ENCODE data around the gene EVA1A.

Gene EVA1A

DNA sequence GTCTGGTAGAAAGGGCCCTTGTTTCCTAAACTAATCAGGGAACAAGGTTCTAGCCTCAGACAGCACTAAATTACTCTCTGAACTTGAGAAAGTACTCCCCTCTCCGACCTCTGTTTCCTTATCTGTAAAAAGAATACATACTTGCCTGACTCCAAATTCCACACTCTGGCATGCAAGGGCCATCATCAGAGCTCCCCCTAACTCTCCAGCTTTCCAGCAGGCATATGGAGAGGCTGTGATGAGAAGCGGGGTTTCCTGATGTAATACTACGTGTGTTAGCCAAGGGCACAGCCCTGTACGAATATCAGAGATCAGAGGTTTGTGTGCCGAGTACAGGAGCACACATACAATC, 1.8 kb upstream of the EVA1A start:
- DNase-seq: no peak

DNA sequence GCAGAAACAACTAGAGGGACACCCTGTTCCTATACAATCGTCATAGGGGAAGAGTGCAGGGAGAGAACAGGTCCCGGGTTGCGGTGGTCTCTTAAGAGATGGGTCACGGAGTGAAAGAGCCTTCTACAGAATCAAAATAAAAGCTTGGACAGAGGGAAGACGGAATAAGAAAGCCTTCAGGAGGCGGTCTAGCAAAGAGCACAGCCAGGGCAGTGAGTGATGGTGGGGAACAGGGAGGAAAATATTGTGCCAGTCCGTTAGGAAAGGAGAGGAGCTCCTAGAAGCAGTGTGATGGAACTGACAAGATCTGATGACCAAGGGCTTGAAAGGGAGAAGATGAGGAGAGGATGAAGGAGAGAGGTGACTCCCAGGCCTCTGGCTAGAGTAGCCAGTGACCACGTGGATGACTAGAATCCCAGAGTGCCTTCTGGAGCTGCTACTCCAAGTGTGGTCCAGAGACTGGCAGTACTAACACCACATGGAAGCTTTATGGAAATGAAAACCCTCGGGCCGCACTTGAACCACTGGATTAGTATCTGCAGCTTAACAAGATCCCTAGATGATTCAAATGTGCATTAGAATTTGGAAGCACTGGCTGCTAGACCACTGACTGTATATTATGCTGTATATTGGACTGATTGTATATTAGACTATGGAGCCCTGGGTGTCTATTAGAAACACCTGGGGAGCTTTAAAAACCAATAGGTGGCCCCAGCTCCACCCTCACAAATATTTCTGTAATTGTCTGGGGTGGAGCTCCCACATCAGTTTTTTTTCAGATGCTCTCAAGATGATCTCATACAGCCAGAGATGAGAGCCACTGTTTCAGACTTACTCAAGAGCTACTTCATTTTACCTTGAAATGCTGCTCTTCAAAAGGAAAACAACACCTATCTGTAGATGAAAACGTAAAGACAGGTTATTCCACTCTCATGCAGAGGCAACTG, 1.1 kb upstream of the EVA1A start:
- no peak for DNase-seq

DNA sequence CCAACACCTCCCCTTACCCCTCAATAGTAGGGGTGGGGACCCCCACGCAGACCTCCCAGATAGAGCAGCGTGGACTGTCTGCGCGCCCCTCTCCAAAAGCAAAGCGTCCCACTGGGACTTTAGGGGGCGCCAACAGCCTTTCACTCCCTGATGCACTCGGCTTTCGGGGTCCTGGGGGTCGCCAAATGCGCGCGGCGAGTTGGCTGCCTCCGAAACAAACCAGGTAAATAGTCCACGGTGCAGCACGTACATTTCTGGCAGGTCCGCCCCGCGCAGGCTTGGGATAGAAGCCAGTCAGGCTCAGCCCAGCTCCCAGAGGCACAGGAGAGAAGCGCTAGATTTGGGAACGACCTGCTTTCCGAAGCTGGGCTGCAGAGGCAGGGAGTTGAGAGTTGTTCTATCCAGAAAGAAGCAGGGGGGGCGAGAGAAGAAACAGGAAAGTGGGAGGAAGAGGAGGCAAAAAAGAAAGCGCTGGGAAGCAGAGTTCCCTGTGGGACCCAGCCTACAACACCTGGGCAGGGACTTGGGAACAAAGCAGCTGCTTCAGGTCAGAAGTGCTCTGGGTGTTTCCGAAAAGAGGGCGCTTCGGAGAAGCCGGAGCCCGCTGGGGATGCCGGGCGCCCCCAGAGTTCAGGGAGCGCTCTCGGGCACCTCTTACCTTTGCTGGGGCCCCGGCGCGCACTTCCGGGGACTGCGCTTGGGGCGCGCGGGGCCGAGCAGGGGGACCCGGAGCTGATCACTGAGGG, 544 bp downstream of the EVA1A start:
- no peak for DNase-seq

DNA sequence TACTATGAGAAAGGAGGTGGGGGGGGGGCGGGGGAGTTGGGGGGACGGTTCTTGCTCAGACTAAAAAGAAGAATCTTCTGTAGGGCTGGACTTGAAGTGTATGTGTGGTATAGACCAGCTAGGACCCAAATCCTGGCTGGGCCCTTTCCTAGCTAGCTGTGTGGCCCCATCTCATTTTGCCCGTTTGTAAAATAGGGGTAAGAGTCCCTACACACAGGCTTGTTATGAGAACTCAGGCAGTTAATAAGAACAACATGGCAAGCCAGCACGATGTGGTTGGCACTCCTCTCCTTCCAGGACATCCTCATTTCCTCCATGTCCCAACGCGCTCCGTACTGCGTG, 1.1 kb downstream of the EVA1A start:
- no peak for DNase-seq

DNA sequence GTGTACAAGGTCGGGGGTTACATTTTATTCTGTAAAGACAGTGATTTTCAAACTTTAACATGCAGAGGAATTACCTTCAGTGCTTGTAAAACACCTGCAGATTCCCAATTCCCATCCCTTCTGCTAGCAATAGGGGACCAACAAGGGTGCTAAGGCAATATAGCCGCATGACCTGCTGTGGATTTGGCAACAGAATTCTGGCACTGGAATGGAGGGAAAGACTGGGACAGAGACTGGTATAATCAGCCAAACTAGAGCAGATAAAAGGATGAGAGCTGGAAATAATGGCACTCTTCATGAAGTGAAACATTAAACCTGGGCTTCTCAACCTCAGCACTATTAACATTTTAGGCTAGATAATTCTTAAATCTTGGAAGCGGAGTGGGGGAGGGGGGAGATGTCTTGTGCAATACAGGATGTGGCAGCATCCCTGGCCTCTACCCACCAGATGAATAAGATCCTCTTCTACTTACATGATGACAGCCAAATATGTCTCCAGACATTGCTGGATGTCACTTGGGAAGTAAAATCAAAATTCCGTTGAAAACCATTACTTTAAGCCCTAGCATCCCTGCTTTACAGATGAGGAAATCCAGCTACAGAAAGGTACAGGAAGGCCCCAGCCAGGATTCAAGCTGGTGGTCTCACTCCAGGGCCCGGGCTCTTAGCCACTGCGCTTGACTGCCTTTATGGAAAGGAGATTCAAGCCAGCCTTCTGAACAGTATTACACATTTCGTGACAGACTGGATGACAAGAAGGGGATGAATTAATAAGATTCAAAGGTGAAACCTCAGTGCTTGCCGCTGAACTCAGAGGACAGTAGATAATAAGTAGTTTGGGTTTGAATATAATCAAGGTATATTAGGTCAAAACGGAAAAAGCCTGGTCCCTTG, 1.7 kb downstream of the EVA1A start:
- no peak for DNase-seq

DNA sequence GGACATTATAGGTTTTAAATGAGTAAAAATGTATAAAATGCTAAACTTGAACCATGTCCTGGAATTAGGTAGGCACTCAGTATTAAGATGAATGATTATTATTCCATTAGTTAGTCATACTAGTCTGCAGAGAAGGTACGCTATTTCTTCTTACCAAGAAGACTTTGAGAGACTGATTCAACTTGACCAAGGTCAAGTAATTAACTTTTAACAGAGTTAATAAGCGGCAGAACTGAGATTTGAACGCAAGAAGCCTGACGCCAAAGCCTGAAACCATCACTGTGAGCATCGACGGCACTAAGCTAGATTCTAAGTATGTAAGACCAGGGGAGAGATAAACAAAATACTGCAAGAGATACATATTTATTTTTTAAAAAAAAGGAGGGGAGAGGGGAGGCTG, 2.6 kb downstream of the EVA1A start:
- no peak for DNase-seq

DNA sequence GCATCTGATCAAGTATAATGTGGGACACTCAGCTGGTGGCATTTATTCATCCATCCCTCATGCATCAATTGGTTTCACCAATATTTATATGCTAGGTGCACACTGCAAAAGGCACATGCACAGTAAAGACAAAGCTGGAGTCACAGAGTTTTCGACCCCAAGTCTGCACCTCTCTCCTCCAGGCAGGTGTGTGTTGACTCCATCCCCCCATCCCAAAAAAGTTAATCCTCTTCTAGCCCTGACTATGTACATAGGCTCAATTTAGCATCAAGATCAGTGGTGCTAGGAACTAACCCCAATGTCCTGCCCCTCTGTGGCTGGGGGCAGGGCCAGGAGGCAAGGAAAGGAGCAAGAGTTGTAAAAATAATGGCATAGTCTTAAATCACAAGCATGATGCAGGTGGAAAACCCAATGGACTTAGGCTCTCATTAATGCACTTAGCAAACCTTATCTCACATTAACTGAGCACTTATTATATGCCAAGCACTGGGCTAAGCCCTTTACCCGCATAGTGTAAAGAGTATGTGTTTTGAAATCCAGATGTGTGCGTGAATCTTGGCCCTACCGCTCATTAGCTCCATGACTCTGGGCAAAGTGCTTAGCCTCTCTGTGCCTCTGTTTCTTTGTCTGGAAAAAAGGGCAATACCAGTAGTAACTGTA, 3.1 kb downstream of the EVA1A start:
- DNase-seq: no peak

DNA sequence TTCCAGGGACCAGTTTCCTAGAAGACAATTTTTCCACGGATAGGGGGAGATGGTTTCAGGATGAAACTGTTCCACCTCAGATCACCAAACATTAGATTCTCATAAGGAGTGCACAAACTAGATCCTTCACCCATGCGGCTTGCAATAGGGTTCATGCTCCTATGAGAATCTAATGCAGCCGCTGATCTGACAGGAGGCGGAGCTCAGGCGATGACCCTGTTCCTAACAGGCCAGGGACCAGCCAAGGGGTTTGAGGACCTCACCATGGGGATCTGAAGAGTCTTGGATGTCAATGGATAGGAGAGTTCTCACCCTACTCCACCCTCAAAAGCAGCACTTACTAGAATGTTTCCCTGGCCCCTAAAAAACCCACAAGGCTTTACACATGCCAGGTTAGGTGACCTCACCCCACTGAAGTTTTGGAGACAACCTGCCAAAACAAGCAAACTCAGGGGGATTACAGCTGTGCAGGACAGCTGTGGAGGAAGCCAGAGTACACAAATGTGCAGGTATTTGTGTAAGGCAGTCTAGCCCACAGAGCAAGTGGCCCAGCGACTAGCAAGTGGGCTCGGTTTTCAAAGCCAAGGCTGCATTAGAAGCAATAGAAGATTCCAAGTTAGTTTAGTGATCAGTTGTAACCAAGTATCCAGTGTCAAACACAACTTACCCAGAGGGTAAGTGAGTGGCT, 3.9 kb downstream of the EVA1A start:
- no peak for DNase-seq

DNA sequence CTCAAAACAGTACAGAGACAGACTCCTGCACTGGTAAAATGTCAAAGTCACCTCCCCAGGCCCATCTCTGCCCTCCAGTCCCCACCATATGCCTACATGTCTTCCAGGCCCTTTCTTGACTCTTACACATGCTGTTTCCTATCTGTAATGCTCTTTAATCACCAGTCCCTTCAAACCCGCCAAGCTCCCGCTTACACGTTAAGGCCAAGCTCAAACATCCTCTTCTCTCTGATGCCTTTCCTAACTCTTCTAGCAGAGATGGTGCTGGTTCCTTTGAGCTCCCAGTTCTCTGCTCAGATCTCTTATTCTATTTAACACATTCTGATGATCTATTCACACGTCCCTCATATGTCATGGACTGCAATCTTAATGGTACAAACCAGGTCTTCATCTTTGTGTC, 5.0 kb downstream of the EVA1A start:
- DNase-seq: no peak

DNA sequence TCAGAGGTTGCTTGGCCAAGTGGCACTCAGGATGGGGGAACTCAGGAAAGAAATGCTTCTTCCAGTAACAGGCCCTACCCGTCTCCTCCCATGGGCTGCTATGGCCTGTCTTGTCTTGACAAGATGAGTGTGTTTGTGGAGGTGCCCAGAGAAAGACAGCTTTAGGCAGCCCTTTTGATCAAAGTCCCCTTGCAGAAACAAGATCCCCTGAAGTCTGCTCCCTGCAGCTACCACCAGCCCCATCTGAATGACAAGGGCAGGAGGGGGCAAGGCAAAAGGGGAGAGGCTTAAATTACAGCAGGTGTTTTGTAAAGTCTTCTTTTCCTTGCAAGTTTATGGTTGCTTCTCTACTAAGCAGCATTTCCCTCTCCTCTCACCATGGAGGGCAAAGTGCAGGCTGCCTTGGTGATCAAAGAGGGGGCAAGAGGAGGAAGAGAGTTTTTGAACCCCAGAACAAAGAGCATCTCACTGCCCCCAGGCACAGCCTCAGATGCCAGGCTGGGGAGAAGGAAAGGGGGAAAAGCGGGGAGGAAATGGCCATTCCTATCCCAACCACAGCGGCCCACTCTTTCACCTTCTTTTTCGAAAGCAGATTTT, 6.7 kb downstream of the EVA1A start:
- no peak for DNase-seq

DNA sequence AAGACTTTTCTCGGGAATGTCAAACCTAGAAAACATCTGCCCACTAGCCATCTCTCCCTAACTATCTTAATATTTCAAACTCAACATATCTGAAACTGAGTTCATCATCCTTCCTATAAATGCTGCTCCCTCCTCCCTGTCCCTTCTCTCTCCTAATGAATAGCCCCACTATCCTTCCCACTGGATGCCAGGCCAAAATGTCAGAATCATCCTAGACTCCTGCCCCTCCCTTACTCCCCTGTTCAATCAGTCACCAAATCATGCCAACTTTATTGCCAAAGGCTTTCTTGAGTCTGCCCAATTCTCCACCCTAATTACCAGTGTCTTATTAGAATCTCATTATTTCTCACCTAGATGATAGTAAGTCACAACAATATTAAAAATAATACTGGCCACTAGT, 8.5 kb downstream of the EVA1A start:
- DNase-seq: no peak

DNA sequence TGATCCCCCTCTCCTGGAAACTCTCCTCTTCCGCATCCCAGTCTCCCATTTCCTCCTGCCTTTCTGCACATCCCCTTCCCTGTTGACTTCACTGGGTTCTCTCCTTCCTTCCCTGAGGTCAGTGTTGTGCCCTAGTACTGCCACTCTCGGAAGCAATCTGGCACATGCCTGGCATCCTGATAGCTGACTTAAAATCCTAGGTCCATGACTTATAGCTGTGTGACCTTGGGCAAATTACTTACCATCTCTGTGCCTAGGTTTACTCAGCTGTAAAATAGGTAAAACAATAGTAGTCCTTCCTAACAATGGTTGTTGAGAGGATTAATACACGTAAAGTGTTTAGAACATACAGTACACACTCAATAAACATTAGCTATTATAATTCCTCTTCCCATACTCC, 9.3 kb downstream of the EVA1A start:
- no peak for DNase-seq

DNA sequence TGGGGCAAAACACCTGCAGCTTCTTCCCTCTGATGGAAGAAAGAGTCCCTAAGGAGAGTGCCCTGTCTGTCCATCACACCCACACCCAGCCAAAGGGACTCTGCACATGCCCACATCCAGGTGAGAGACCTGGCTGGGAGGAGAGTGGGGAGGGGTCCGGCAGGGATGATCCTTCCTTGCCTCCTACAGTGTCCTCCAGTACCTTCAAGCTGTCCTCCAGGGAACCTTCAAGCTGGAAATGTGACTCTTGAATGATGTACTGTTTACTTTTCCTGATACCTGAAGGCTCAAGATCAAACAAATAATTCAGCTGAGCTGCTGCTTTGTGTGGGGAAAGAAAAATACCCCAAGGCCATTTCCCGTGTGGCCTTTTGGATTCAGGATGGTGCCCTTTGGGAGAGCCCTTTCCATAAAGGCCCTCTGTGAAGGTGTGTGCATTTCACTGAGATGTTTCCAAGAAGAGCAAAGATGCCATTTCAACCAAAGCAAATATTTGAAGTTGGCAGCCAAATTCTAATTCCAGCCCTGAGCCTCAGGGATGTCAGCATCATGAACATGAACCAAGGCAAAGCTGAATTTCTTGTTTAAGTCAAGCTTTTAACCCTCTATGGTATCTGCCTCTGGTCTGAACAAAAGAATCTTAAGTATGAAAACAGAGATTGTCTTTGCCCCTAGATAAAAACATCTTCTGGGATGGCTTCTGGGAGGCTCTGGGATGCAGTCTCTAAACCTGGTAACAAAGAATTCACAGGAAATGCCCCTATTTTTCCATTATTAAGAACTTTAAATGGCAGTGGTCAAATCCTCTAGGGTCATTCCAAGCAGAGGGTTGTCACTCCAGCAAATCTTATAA, 11.1 kb downstream of the EVA1A start:
- peak; percentile 15 for DNase-seq

DNA sequence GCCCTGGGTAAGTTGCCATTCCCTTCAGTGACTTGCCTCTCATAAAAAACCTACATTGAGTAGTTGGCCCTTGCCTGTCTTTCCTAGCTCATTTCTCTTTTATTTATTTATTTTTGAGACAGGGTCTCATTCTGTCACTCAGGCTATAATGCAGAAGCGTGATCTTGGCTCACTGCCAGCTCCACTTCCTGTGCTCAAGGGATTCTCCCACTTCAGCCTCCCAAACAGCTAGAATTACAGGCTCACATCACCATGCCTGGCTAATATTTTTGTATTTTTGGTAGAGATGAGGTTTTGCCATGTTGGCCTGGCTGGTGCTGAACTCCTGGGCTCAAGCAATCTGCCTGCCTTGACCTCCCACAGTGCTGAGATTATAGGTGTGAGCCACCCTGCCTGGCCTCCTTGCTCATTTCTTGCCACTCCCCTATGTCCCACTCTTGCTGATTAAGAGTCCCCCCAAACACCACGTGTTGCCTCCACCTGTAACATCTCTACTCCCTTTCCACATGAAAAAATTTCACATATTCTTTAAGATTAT, 12.6 kb downstream of the EVA1A start:
- peak; percentile 72 for DNase-seq

DNA sequence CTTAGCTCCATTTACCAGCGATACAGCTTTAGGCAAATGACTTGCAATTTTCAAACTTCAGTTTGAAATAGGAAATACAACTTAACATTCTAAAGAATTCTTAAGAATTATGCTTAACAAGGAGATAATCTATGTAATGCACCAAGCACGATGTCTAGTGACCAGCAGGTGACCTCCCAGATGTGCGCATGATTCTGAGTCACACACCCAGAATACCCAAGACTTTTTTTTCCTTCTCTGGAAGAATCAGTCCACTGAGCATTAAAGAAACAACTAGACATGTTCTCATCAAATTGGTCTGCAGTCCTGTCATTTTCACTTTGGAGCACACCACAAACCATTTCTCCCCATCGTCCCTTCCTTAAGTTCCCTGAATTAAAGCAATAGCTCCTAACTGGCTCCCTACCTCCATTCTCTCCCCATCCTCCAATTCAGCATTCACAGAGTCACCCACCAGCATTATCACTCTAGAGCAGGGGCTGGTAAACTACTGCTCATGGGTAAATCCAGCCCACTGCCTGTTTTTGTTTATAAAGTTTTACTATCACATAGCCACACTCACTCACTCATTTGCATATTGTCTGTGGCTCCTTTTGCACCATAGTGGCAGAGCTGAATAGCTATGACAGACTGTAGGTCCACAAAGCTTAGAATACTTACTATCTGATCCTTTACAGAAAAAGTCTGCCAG, 13.2 kb downstream of the EVA1A start:
- DNase-seq: no peak

DNA sequence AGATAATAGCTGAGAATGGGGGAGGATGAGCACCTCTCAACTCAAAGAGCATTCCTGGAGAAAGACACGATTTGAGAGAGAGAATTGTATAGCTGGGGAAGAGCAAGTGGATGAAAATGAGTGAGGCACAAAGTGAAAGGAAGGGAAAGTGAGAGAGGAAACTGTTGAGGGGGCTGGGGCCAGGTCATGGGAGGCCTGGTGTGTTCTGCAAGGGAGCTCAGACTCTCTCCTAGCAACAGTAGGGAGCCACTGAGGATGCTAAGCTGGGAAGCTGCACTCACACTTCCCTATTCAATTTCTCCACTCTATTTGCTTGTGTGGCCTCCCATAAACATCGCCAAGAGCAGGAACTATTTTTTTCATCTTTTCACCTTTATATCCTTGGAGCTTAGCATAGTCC, 14.8 kb downstream of the EVA1A start:
- no peak for DNase-seq

DNA sequence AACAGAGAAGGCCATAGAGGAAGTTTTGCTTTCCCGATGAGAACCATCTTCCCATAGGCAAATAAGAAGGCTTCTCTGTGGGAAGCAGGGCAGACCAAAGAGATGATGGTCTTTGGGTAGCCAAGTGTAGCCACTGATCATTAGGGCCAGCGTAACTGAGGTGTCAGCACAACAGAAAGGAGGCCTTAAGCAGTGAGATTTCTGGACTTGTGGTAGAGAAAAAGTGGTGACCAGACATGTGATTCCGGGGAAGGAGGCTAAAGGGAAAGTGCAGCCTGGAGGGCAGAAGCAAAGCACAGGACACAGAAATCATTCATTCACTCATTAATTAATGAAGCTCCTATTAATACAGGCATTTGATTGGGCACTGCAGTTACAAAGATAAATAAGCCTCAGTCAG, 15.4 kb downstream of the EVA1A start:
- no peak for DNase-seq

DNA sequence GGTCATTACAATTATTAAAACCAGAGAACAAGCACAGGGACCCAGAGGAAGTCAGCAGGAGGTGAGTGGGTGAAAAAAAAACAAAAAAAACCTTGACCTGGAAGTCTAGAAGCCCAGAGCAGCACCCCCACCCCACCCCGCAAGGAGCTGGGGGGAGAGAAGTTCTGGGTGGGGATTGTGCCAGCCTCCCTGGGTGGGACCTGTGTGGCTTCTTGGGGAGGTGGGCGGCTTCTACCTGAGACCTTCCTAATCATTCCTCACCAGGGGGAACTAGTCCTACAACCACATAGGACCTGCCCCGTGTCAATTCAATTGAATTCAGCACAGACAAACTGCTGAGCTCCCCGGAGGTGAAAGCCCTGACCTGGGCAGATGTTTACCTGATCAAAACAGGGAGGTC, 17.3 kb downstream of the EVA1A start:
- DNase-seq: no peak

DNA sequence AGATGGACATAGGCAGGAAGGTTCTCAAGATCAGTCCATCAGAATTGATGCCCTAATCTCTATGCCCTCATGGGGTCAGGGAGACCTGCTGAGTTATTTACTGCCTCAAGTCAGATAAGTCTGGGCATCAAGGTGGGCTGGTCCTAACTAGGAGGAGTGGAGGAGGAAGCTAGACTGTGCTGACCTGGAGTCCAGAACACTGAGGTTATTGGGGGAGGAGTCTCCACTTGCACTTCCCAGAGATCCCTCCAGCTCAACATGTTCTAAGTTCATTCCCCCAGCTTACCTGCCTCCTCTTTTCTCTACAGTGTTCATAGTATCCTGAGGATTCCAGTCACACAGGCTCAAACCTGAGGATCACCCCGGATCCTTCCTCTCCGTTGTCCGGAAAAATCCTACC, 19.3 kb downstream of the EVA1A start:
- no peak for DNase-seq

DNA sequence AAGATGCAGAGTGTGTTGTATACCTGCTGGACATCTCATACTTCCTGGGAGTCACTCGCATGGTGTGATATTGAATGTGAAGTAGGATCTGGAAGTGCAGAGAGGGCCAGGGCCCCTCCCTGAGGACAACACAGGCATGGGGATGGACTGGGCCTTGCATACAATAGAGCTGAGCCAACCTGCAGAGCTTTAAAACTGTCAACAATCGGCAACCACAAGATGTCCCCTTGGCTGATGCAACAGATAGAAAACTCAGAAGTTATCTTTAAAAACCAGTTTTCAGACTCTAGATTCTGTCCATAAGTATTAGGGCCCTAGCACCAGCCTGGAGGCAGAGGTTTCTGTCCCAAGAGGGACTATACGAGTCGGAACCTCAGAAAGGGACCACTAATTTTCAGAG, 19.7 kb downstream of the EVA1A start:
- DNase-seq: no peak

Measured in NCI-H2029 (cell line).